ENCODE data around the gene IGF2. TPM values are rescaled to one million over a fixed set of nuclear protein-coding genes. Genes with fewer than 3 reads are reported as not detected.

IGF2 gene
- total RNA-seq, 2 experiments from 2014 or later, result not detected

GRCh38 chr11:2100361-2101170 is 38.6 kb downstream of the IGF2 start:
- no peaks in the 10 kb centered on the region for H3K9me3 Mint-ChIP-seq

DNA sequence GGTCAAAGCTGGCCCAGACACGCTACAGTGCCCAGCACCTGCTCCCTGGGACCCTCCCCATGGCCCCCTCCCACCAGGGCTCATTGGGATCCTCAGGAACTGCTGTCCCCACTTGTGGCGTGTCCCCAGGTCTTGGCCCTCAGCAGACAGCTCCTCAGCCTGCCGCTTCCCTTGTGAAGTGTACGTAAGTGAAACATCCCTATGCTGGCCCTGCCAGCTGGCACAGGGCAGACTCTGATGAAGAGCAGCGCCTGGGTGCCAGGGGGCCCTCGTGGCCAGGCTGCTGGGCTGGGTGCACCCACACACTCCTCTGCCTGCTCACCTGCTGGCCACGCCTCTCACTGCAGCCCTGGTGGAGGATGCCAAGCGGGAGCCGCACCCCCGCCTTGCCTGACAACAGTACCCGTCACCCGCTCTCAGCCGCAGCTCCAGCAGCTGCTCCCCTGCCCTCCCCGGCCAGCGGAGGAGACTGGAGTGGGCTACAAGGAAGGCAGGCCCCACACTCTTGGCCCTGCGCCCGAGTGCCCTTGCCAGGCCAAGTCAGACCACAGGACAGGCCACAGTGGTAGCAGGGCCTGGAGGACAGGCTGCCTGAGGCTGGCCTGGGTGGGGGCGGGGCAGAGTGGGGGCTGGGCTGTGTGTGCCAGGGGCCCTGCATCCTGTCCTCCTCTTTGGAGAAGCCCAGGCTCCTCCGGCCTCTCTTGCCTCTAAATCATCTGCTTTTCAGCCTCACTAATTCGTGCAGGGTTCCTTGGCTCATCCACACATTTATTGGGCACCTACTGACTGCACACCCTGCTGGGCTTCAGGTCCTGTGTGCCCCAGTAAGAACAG is 39.5 kb downstream of the IGF2 start:
- Histone ChIP-seq H3K27ac (ENCODE audit: low read depth in 1 of 2, low read length in 2 of 2) (no peak overlapping the region), H3K4me1 (ENCODE audit: insufficient read depth, low read length) (no peaks in the 10 kb centered on the region), H3K27me3 (ENCODE audit: control insufficient read depth in 1 of 2, insufficient read depth in 2 of 2, low read length in 2 of 2) (no peaks in the 10 kb centered on the region), H3K9me3 (ENCODE audit: control insufficient read depth in 1 of 2, insufficient read depth in 1 of 2, low read length in 2 of 2) (no peaks in the 10 kb centered on the region), H3K36me3 (ENCODE audit: insufficient read depth, low read length) (no peaks in the 10 kb centered on the region), H3K4me3 (ENCODE audit: low read length) (no peak overlapping the region)
- H3K4me3 Mint-ChIP-seq, result no peak overlapping the region
- H3K27ac Mint-ChIP-seq, result no peak overlapping the region
- H3K4me1 Mint-ChIP-seq (ENCODE audit: low read depth), result no peaks in the 10 kb centered on the region
- H3K36me3 Mint-ChIP-seq (ENCODE audit: low read depth), result no peaks in the 10 kb centered on the region
- H3K9me3 Mint-ChIP-seq, result no peaks in the 10 kb centered on the region
- ChIA-PET POLR2A (no interaction called here), CTCF (no interaction called here)
- DNase-seq, result peak in 2 of 14 experiments; percentile 21 to 25
- ATAC-seq (ENCODE audit: poor library complexity), result peak; percentile 43
- no peaks in the 10 kb centered on the region for H3K27me3 Mint-ChIP-seq
- intact Hi-C loops (cut with DNase I, micrococcal nuclease), result no loop called here
- TF ChIP-seq, protein P1, sequence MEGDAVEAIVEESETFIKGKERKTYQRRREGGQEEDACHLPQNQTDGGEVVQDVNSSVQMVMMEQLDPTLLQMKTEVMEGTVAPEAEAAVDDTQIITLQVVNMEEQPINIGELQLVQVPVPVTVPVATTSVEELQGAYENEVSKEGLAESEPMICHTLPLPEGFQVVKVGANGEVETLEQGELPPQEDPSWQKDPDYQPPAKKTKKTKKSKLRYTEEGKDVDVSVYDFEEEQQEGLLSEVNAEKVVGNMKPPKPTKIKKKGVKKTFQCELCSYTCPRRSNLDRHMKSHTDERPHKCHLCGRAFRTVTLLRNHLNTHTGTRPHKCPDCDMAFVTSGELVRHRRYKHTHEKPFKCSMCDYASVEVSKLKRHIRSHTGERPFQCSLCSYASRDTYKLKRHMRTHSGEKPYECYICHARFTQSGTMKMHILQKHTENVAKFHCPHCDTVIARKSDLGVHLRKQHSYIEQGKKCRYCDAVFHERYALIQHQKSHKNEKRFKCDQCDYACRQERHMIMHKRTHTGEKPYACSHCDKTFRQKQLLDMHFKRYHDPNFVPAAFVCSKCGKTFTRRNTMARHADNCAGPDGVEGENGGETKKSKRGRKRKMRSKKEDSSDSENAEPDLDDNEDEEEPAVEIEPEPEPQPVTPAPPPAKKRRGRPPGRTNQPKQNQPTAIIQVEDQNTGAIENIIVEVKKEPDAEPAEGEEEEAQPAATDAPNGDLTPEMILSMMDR (IDR thresholded peaks at IDR 0.05), result no peak

More at GRCh38 chr11:2100361-2101170, 38.6 kb downstream of the IGF2 start:
- Histone ChIP-seq H3K27ac (ENCODE audit: low read depth in 1 of 2, low read length in 2 of 2) (no peak overlapping the region), H3K9me3 (ENCODE audit: control insufficient read depth in 1 of 2, insufficient read depth in 1 of 2, low read length in 2 of 2) (no peaks in the 10 kb centered on the region), H3K4me1 (ENCODE audit: insufficient read depth, low read length) (no peaks in the 10 kb centered on the region), H3K36me3 (ENCODE audit: insufficient read depth, low read length) (no peaks in the 10 kb centered on the region), H3K27me3 (ENCODE audit: control insufficient read depth in 1 of 2, insufficient read depth in 2 of 2, low read length in 2 of 2) (no peaks in the 10 kb centered on the region), H3K4me3 (ENCODE audit: low read length) (no peak overlapping the region)
- intact Hi-C loops (cut with DNase I, micrococcal nuclease), result no loop called here
- Mint-ChIP-seq H3K27me3 (no peaks in the 10 kb centered on the region), H3K4me1 (ENCODE audit: low read depth) (no peaks in the 10 kb centered on the region), H3K27ac (no peak overlapping the region), H3K4me3 (no peak overlapping the region), H3K36me3 (ENCODE audit: low read depth) (no peaks in the 10 kb centered on the region)
- TF ChIP-seq, protein P1 (IDR thresholded peaks at IDR 0.05), result no peak
- ATAC-seq (ENCODE audit: poor library complexity), result no peak
- ChIA-PET POLR2A (no interaction called here), CTCF (no interaction called here)
- DNase-seq, result peak in 3 of 14 experiments; percentile 22 to 51 (median 27)

- ChIA-PET POLR2A (no interaction called here), CTCF (no interaction called here)
- H3K36me3 ChIP-seq (ENCODE audit: insufficient read depth, low read length), result no peaks in the 10 kb centered on the region
- intact Hi-C loops (cut with DNase I, micrococcal nuclease), result no loop called here
- H3K27ac ChIP-seq (ENCODE audit: low read depth in 1 of 2, low read length in 2 of 2), result no peak overlapping the region
- H3K9me3 ChIP-seq (ENCODE audit: control insufficient read depth in 1 of 2, insufficient read depth in 1 of 2, low read length in 2 of 2), result no peaks in the 10 kb centered on the region
- TF ChIP-seq, protein P1 (IDR thresholded peaks at IDR 0.05), result no peak
- no peaks in the 10 kb centered on the region for H3K9me3 Mint-ChIP-seq
- H3K4me3 ChIP-seq (ENCODE audit: low read length), result no peak overlapping the region
- no peak for DNase-seq
- H3K27ac Mint-ChIP-seq, result no peak overlapping the region
- H3K27me3 ChIP-seq (ENCODE audit: control insufficient read depth in 1 of 2, insufficient read depth in 2 of 2, low read length in 2 of 2), result no peaks in the 10 kb centered on the region
- no peak for ATAC-seq (ENCODE audit: poor library complexity)
- H3K27me3 Mint-ChIP-seq, result no peaks in the 10 kb centered on the region
- H3K4me1 Mint-ChIP-seq (ENCODE audit: low read depth), result no peaks in the 10 kb centered on the region
- H3K4me3 Mint-ChIP-seq, result no peak overlapping the region
- no peaks in the 10 kb centered on the region for H3K36me3 Mint-ChIP-seq (ENCODE audit: low read depth)
- H3K4me1 ChIP-seq (ENCODE audit: insufficient read depth, low read length), result no peaks in the 10 kb centered on the region
Observed at GRCh38 chr11:2098691-2099515, 40.3 kb downstream of the IGF2 start.
